Lung (tissue), 12 donors: ENCODE data around the gene SLC16A5. TPM values are rescaled to one million over a fixed set of nuclear protein-coding genes. Genes with fewer than 3 reads are reported as not detected.

ENCODE experiments used
- ATAC-seq: fragments of 200-7000 bp; cut with Tn5 transposase; one replicate; pipeline ENCODE4 v1.9.1; 2020; ENCODE audit warnings: moderate number of reproducible peaks; ENCODE audit not compliant: insufficient read depth, low FRiP score
- DNase-seq, 3 donors: peaks; one replicate each; pipeline ENCODE4 v3.0.0-alpha.2; 2013 to 2017
- H3K27ac ChIP-seq, 2 donors: one replicate each; pipeline ENCODE4 v1.5.1; 2013; ENCODE audit warnings: mild to moderate bottlenecking in 2 of 2, moderate library complexity in 2 of 2, control low read depth in 1 of 2, inconsistent platforms in 1 of 2, low read depth in 1 of 2, low read length in 1 of 2
- H3K27me3 ChIP-seq, 3 donors: one replicate each; pipeline ENCODE4 v1.5.1; 2013; ENCODE audit warnings: low read length in 2 of 3; ENCODE audit not compliant: control insufficient read depth in 3 of 3, insufficient read depth in 3 of 3
- H3K36me3 ChIP-seq, 4 donors: one replicate each; pipeline ENCODE4 v1.5.1; 2013; ENCODE audit warnings: low read length in 4 of 4, mild to moderate bottlenecking in 1 of 4, moderate library complexity in 1 of 4; ENCODE audit not compliant: control insufficient read depth in 4 of 4, insufficient read depth in 4 of 4
- H3K4me1 ChIP-seq, 5 donors: one replicate each; pipeline ENCODE4 v1.5.1; 2013; ENCODE audit warnings: low read length in 5 of 5, mild to moderate bottlenecking in 2 of 5, moderate library complexity in 1 of 5; ENCODE audit not compliant: control insufficient read depth in 5 of 5, insufficient read depth in 5 of 5
- H3K4me3 ChIP-seq: one replicate; pipeline ENCODE4 v1.5.1; 2013; ENCODE audit warnings: mild to moderate bottlenecking, control low read depth, moderate library complexity
- H3K9ac ChIP-seq, 2 donors: one replicate each; pipeline ENCODE4 v1.5.1; 2013; ENCODE audit warnings: low read length in 2 of 2, control low read depth in 1 of 2; ENCODE audit not compliant: insufficient read depth in 1 of 2
- H3K9me3 ChIP-seq, 4 donors: one replicate each; pipeline ENCODE4 v1.5.1; 2013; ENCODE audit warnings: low read length in 3 of 4, mild to moderate bottlenecking in 1 of 4, moderate library complexity in 1 of 4; ENCODE audit not compliant: control insufficient read depth in 4 of 4, insufficient read depth in 3 of 4
- WGBS, 2 donors: extraction: QIAGEN DNeasy Blood & Tissue Kit; methylation state at CpG; one replicate each; pipeline ENCODE4 v1.1.7; 2013; 5-methylcytosine and 5-hydroxymethylcytosine counted together
- polyA plus RNA-seq, 2 donors: library from polyadenylated mRNA; stranded (reverse); fragments of 200-250 nt; gene quantifications; one replicate each; pipeline ENCODE4 v1.2.1, GENCODE V29; 2013
- total RNA-seq, 2 donors: library from RNA; depleted of rRNA in 1 of 2; stranded (reverse); fragments of >200 nt in 1 of 2; gene quantifications; one replicate each; pipeline ENCODE4 v1.2.1, GENCODE V29; 2014 to 2021
- TF ChIP-seq, protein P1 (sequence below): IDR thresholded peaks from 2 replicates; pipeline ENCODE4 v1.5.1; 2012; ENCODE audit warnings: mild to moderate bottlenecking; ENCODE audit errors: control extremely low read depth, extremely low read depth
- donor health status: control.
- donor health status: control.
- donor health status: Bipolar disorder and iron deficiency.
- donor health status: healthy.
- donor health status: DM: yes; HTN: yes; CAD: no.

Gene SLC16A5
- total and polyA plus RNA-seq, 4 donors = 27.9 to 74.0 (median 42.4) TPM

DNA sequence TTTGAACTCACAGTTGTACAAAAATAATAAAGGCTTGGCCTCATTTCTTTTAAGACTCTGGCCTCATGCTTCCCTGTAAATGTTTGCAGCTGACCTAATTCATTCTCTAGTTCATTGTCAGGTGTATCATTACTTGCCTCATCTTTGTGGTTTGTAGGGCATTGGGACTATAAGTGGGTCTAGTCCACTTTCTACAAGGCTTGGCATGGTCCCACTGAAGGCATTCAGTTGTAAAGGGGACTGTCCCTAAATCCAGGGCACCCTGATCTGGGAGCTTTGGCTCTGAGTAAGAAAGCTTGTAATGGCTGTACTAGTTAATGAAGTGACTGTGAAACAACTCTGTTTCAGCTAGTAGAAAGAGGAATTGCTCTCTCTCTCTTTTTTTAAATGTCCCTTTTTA lies 38.0 kb upstream of the SLC16A5 start:
- Histone ChIP-seq H3K27me3 (no peaks in the 10 kb centered on the region), H3K27ac (no peak overlapping the region), H3K4me1 (peaks cover 0 to 18% (median 3%) of the 10 kb centered on the region in 5 donors), H3K9ac (no peak overlapping the region), H3K4me3 (no peak overlapping the region), H3K36me3 (peaks cover 10 to 22% (median 17%) of the 10 kb centered on the region in 4 donors), H3K9me3 (no peaks in the 10 kb centered on the region)
- ATAC-seq = no peak
- TF ChIP-seq, protein P1, sequence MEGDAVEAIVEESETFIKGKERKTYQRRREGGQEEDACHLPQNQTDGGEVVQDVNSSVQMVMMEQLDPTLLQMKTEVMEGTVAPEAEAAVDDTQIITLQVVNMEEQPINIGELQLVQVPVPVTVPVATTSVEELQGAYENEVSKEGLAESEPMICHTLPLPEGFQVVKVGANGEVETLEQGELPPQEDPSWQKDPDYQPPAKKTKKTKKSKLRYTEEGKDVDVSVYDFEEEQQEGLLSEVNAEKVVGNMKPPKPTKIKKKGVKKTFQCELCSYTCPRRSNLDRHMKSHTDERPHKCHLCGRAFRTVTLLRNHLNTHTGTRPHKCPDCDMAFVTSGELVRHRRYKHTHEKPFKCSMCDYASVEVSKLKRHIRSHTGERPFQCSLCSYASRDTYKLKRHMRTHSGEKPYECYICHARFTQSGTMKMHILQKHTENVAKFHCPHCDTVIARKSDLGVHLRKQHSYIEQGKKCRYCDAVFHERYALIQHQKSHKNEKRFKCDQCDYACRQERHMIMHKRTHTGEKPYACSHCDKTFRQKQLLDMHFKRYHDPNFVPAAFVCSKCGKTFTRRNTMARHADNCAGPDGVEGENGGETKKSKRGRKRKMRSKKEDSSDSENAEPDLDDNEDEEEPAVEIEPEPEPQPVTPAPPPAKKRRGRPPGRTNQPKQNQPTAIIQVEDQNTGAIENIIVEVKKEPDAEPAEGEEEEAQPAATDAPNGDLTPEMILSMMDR = no peak
- no peak for DNase-seq

DNA sequence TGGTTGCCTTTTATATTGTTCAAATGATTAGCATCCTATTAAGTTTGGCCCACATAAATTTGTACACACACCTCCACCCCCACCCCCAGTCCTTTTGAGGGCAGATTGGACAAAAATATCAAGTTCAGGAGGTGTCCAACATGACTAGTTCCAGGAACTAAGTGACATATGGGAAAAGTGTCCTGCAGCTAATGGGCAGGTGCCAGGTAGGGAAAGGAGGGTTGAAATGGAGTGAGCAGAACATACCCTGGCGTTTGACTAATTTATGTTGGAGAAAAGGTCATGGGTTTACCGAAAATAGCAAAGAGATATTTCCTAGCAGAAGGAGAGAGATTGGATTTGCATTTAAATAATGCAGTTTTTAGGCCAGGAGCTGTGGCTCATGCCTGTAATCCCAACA lies 35.8 kb upstream of the SLC16A5 start:
- Histone ChIP-seq H3K4me3 (no peak overlapping the region), H3K27ac (no peak overlapping the region), H3K9ac (no peak overlapping the region), H3K36me3 (peaks cover 10 to 29% (median 17%) of the 10 kb centered on the region in 4 donors), H3K9me3 (no peaks in the 10 kb centered on the region), H3K27me3 (no peaks in the 10 kb centered on the region), H3K4me1 (peaks cover 0 to 13% (median 3%) of the 10 kb centered on the region in 5 donors)
- WGBS, 2 donors = 90 to 93% methylated on average over 2 of the region's 2 CpGs
- TF ChIP-seq, protein P1 = no peak
- ATAC-seq (no peak), DNase-seq (no peak)

DNA sequence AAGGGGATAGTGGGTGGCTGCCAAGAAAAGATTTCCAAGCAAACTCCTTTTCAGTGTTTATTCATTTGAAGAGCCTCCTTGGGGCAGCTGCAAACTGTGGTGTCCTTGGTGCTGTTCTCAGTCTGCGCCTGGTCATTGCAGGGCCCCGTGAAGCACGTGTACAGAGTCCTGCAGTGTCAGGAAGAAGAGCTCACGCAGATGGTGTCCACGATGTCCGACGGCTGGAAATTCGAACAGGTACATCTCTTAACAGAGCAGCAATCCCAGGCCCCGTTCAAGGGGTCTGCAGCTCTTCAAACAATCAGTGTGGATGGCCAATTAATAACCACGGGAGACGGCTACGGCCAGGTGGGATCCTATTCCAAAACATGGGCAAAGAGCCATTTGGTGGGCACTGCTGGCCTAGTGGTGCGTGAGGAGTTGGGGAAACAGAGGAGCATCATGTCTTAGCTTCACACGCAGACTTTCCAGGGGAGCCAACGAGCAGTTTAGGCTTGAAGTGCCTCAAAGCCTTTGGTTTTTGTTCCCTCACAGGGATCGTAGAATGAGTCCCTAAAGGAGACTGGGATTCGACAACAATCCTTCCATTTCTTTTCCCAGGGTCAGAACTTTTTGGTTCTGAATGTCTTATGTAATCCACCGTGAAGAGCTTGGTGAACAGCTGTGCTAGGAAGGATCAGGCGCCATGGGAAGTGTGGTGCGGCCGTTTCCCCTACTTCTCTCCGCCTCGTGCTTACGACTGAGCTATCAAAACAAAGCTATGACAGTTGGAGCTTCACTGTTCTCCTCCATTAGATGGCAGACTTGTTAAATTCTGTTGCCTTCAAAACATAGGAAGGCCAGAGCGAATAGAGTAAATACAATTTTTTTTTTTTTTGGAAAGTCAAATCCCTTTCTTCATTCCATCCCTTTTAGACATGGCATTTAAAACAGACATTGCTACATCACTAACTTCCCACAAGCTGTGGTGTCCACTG lies 28.1 kb upstream of the SLC16A5 start:
- TF ChIP-seq, protein P1 = peak; percentile 31
- Histone ChIP-seq H3K36me3 (peaks cover 2 to 38% (median 32%) of the 10 kb centered on the region in 4 donors), H3K27ac (peak overlapping the region in 1 of 2 donors; percentile 50), H3K27me3 (no peaks in the 10 kb centered on the region), H3K9me3 (peaks cover 0 to 3% (median 0%) of the 10 kb centered on the region in 4 donors), H3K4me1 (peaks cover 0 to 5% (median 0%) of the 10 kb centered on the region in 5 donors), H3K9ac (no peak overlapping the region), H3K4me3 (no peak overlapping the region)
- ATAC-seq = peak; percentile 43
- DNase-seq = peak; percentile 35 to 86 (median 81)
- WGBS, 2 donors = 57 to 64% methylated on average over 25 of the region's 25 CpGs
